K562 (cell line): ENCODE data around the gene NCOA4. TPM values are rescaled to one million over a fixed set of nuclear protein-coding genes. Genes with fewer than 3 reads are reported as not detected.

Experiments used
- CXXC5 ChIP-seq: fragments of 250-450 bp; sonication (Bioruptor Pico); IDR thresholded peaks from 2 replicates; pipeline ENCODE4 v1.8.0; 2022; ENCODE audit warnings: inconsistent platforms, mild to moderate bottlenecking, moderate library complexity
- DDX20 ChIP-seq: fragments of 450-650 bp; IDR thresholded peaks from 2 replicates; pipeline ENCODE4 v1.6.1; 2016; ENCODE audit warnings: missing genetic modification characterization, low read depth, mild to moderate bottlenecking, missing compliant biosample characterization, moderate library complexity
- ILK ChIP-seq: fragments of 450-650 bp; IDR thresholded peaks from 2 replicates; pipeline ENCODE4 v1.6.1; 2016; ENCODE audit warnings: missing genetic modification characterization, low read depth, mild to moderate bottlenecking, missing compliant biosample characterization, moderate library complexity, borderline replicate concordance
- MCM5 ChIP-seq: fragments of 450-650 bp; IDR thresholded peaks from 2 replicates; pipeline ENCODE4 v1.6.1; 2016; ENCODE audit warnings: low read depth
- NR2C1 ChIP-seq, 2 experiments: fragments of 450-650 bp; IDR thresholded peaks; 2 replicates each; pipeline ENCODE4 v1.6.1; 2017; ENCODE audit warnings: mild to moderate bottlenecking in 2 of 2, antibody characterized with exemption in 1 of 2, inconsistent platforms in 1 of 2, missing compliant biosample characterization in 1 of 2, missing genetic modification characterization in 1 of 2
- SIX5 ChIP-seq, 2 experiments: IDR thresholded peaks; 2 replicates each; pipeline ENCODE4 v1.6.1; 2011; ENCODE audit warnings: low read length in 2 of 2, borderline replicate concordance in 1 of 2, low read depth in 1 of 2, mild to moderate bottlenecking in 1 of 2, moderate library complexity in 1 of 2; ENCODE audit not compliant: insufficient read depth in 1 of 2
- TRIM28 ChIP-seq: fragments of 450-650 bp; IDR thresholded peaks from 2 replicates; pipeline ENCODE4 v1.6.1; 2017
- ZC3H4 ChIP-seq: sonication (generic); formaldehyde crosslinking; IDR thresholded peaks from 2 replicates; pipeline ENCODE4 v1.9.0; 2021; ENCODE audit warnings: missing genetic modification reagents, borderline replicate concordance
- ZC3H8 ChIP-seq: fragments of 450-650 bp; IDR thresholded peaks from 2 replicates; pipeline ENCODE4 v1.6.1; 2017
- ZNF717 ChIP-seq: fragments of 250-450 bp; sonication (Bioruptor Pico); IDR thresholded peaks from 2 replicates; pipeline ENCODE4 v1.5.0; 2021
- polyA plus RNA-seq, 8 experiments: library from polyadenylated mRNA; depleted of rRNA in 4 of 8; stranded (reverse) in 5 of 8; unstranded in 3 of 8; fragments of >200 nt; fragmentation: Nextera tagmentation in 2 of 8; fragmentation: Illumina TruSeq in 1 of 8; extraction: Ambion mirVana in 2 of 8; extraction: Trizol in 1 of 8; gene quantifications; 2 replicates each; pipeline versions ENCODE4 v1.2.1 to v1.2.3, GENCODE V29; 2011 to 2014; ENCODE audit warnings: inconsistent platforms in 1 of 8, missing spikeins in 1 of 8
- total RNA-seq, 7 experiments: library from RNA; depleted of rRNA in 6 of 7; stranded (reverse); fragments of >200 nt in 6 of 7; fragmentation: Illumina TruSeq in 2 of 7; extraction: Trizol in 2 of 7; gene quantifications; 2 replicates each; pipeline versions ENCODE4 v1.2.1 to v1.2.3, GENCODE V29; 2011 to 2021; ENCODE audit warnings: low replicate concordance in 1 of 7
- TF ChIP-seq, protein P1 (sequence below): fragments of 200-800 bp; sonication (Bioruptor generic); IDR thresholded peaks from 2 replicates; pipeline ENCODE4 v1.6.1; 2016; ENCODE audit warnings: missing genetic modification characterization, missing compliant biosample characterization
- TF ChIP-seq, protein P2 (sequence below): fragments of 450-650 bp; formaldehyde crosslinking; IDR thresholded peaks from 2 replicates; pipeline ENCODE4 v1.4.0; 2022; ENCODE audit warnings: missing genetic modification characterization
- TF ChIP-seq, protein P3 (sequence below): fragments of 250-450 bp; sonication (Bioruptor Pico); IDR thresholded peaks from 2 replicates; pipeline ENCODE4 v1.4.0; 2020
- TF ChIP-seq, protein P4 (sequence below): fragments of 450-650 bp; IDR thresholded peaks from 2 replicates; pipeline ENCODE4 v1.6.1; 2017; ENCODE audit warnings: antibody characterized with exemption, mild to moderate bottlenecking

Gene NCOA4
- total and polyA plus RNA-seq, 9 of the 15 experiments (the other 6 are each of a cell fraction or from before 2014, with no cell fraction given) = 89.8 to 283 (median 181) TPM

DNA sequence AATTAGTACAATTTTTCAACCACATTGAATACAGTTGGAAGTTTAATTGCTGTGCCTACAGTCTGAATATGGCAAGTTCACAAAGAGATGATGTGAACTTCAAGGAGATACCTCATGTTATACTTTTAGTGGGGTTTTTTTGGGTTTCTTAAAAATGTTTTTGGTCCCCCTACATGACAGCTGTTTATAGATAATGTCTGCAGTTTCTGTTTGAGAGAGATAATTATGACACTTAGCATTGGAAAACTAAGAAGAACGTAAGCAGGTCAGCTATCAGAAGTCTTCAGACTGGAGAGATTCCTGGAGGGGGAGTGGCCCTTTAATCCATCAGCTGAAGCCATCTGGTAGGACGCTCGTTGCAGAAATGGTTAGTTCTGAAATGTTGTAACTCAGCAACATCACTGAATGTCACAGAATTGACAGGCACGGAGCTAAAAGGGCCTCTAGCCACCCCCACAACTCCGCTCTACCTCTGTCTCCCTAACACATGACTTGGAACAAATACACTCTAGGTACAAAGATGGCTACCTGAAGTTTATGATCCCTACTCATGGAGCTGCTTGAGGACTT, 29.2 kb downstream of the NCOA4 start (continued):
- TF ChIP-seq, protein P1, sequence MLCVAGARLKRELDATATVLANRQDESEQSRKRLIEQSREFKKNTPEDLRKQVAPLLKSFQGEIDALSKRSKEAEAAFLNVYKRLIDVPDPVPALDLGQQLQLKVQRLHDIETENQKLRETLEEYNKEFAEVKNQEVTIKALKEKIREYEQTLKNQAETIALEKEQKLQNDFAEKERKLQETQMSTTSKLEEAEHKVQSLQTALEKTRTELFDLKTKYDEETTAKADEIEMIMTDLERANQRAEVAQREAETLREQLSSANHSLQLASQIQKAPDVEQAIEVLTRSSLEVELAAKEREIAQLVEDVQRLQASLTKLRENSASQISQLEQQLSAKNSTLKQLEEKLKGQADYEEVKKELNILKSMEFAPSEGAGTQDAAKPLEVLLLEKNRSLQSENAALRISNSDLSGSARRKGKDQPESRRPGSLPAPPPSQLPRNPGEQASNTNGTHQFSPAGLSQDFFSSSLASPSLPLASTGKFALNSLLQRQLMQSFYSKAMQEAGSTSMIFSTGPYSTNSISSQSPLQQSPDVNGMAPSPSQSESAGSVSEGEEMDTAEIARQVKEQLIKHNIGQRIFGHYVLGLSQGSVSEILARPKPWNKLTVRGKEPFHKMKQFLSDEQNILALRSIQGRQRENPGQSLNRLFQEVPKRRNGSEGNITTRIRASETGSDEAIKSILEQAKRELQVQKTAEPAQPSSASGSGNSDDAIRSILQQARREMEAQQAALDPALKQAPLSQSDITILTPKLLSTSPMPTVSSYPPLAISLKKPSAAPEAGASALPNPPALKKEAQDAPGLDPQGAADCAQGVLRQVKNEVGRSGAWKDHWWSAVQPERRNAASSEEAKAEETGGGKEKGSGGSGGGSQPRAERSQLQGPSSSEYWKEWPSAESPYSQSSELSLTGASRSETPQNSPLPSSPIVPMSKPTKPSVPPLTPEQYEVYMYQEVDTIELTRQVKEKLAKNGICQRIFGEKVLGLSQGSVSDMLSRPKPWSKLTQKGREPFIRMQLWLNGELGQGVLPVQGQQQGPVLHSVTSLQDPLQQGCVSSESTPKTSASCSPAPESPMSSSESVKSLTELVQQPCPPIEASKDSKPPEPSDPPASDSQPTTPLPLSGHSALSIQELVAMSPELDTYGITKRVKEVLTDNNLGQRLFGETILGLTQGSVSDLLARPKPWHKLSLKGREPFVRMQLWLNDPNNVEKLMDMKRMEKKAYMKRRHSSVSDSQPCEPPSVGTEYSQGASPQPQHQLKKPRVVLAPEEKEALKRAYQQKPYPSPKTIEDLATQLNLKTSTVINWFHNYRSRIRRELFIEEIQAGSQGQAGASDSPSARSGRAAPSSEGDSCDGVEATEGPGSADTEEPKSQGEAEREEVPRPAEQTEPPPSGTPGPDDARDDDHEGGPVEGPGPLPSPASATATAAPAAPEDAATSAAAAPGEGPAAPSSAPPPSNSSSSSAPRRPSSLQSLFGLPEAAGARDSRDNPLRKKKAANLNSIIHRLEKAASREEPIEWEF (CRISPR knock-in tag) = peak; percentile 95
- no peak for TF ChIP-seq MCM5
- no peak for TF ChIP-seq ZC3H8
- TF ChIP-seq ZC3H4 (CRISPR knock-in tag) = no peak
- TF ChIP-seq, protein P2, sequence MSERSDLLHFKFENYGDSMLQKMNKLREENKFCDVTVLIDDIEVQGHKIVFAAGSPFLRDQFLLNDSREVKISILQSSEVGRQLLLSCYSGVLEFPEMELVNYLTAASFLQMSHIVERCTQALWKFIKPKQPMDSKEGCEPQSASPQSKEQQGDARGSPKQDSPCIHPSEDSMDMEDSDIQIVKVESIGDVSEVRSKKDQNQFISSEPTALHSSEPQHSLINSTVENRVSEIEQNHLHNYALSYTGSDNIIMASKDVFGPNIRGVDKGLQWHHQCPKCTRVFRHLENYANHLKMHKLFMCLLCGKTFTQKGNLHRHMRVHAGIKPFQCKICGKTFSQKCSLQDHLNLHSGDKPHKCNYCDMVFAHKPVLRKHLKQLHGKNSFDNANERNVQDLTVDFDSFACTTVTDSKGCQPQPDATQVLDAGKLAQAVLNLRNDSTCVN = peak; percentile 22; the same call in 1 of the 2 replicates
- no peak for TF ChIP-seq ZNF717 (CRISPR knock-in tag)
- TF ChIP-seq SIX5 (IDR thresholded peaks at IDR 0.05; ENCODE audit: borderline replicate concordance in 1 of 2, insufficient read depth in 1 of 2, low read depth in 1 of 2, low read length in 2 of 2) = no peak
- TF ChIP-seq, protein P3, sequence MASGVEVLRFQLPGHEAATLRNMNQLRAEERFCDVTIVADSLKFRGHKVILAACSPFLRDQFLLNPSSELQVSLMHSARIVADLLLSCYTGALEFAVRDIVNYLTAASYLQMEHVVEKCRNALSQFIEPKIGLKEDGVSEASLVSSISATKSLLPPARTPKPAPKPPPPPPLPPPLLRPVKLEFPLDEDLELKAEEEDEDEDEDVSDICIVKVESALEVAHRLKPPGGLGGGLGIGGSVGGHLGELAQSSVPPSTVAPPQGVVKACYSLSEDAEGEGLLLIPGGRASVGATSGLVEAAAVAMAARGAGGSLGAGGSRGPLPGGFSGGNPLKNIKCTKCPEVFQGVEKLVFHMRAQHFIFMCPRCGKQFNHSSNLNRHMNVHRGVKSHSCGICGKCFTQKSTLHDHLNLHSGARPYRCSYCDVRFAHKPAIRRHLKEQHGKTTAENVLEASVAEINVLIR (CRISPR knock-in tag) = peak; percentile 90
- no peak; the same call in 1 of the 2 replicates for TF ChIP-seq DDX20 (tag)
- TF ChIP-seq, protein P4, sequence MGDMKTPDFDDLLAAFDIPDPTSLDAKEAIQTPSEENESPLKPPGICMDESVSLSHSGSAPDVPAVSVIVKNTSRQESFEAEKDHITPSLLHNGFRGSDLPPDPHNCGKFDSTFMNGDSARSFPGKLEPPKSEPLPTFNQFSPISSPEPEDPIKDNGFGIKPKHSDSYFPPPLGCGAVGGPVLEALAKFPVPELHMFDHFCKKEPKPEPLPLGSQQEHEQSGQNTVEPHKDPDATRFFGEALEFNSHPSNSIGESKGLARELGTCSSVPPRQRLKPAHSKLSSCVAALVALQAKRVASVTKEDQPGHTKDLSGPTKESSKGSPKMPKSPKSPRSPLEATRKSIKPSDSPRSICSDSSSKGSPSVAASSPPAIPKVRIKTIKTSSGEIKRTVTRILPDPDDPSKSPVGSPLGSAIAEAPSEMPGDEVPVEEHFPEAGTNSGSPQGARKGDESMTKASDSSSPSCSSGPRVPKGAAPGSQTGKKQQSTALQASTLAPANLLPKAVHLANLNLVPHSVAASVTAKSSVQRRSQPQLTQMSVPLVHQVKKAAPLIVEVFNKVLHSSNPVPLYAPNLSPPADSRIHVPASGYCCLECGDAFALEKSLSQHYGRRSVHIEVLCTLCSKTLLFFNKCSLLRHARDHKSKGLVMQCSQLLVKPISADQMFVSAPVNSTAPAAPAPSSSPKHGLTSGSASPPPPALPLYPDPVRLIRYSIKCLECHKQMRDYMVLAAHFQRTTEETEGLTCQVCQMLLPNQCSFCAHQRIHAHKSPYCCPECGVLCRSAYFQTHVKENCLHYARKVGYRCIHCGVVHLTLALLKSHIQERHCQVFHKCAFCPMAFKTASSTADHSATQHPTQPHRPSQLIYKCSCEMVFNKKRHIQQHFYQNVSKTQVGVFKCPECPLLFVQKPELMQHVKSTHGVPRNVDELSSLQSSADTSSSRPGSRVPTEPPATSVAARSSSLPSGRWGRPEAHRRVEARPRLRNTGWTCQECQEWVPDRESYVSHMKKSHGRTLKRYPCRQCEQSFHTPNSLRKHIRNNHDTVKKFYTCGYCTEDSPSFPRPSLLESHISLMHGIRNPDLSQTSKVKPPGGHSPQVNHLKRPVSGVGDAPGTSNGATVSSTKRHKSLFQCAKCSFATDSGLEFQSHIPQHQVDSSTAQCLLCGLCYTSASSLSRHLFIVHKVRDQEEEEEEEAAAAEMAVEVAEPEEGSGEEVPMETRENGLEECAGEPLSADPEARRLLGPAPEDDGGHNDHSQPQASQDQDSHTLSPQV = peak; percentile 85
- TF ChIP-seq CXXC5 (CRISPR knock-in tag) = peak; percentile 100
- TF ChIP-seq ILK (tag) = no peak; the same call in 1 of the 2 replicates
- TF ChIP-seq NR2C1 (IDR thresholded peaks at IDR 0.05) = peak; percentile 45; the same call in 1 of the 2 replicates
- TF ChIP-seq NR2C1 (tag; IDR thresholded peaks at IDR 0.05) = peak; percentile 82
- TF ChIP-seq TRIM28 = peak; percentile 71; the same call in 1 of the 2 replicates
